Heart right ventricle (tissue), 16 donors: Measurements from ENCODE around the gene CHAMP1. TPM values are rescaled to one million over a fixed set of nuclear protein-coding genes. Genes with fewer than 3 reads are reported as not detected.

Experiments used
- ATAC-seq, 8 donors: fragments of 200-7000 bp; cut with Tn5 transposase; one replicate each; pipeline ENCODE4 v1.9.1; 2020; ENCODE audit warnings: mild to moderate bottlenecking in 8 of 8, moderate library complexity in 8 of 8, moderate number of reproducible peaks in 1 of 8
- DNase-seq, 2 donors: peaks; one replicate each; pipeline ENCODE4 v3.0.0-alpha.2; 2020
- H3K27ac ChIP-seq, 10 donors: fragments of 200-600 bp; sonication (generic) in 2 of 10; one replicate each; pipeline versions ENCODE4 v1.5.0 to v1.8.0; 2020 to 2022; ENCODE audit warnings: mild to moderate bottlenecking in 3 of 10
- H3K27me3 ChIP-seq, 7 donors: fragments of 200-600 bp; one replicate each; pipeline ENCODE4 v1.8.0; 2021 to 2022; ENCODE audit warnings: mild to moderate bottlenecking in 2 of 7
- H3K36me3 ChIP-seq, 9 donors: fragments of 200-600 bp; sonication (generic) in 1 of 9; one replicate each; pipeline versions ENCODE4 v1.5.0 to v1.8.0; 2020 to 2022; ENCODE audit warnings: mild to moderate bottlenecking in 2 of 9
- H3K4me1 ChIP-seq, 9 donors: fragments of 200-600 bp; sonication (generic) in 1 of 9; one replicate each; pipeline versions ENCODE4 v1.5.0 to v1.8.0; 2020 to 2022; ENCODE audit warnings: mild to moderate bottlenecking in 4 of 9
- H3K4me3 ChIP-seq, 10 donors: fragments of 200-600 bp; sonication (generic) in 2 of 10; one replicate each; pipeline versions ENCODE4 v1.5.0 to v1.8.0; 2020 to 2022; ENCODE audit warnings: mild to moderate bottlenecking in 7 of 10, moderate library complexity in 2 of 10
- H3K9me3 ChIP-seq, 11 donors: fragments of 200-600 bp in 10 of 11; sonication (generic) in 2 of 11; one replicate each; pipeline versions ENCODE4 v1.5.0 to v1.8.0; 2013 to 2022; ENCODE audit warnings: mild to moderate bottlenecking in 2 of 11, control low read depth in 1 of 11, moderate library complexity in 1 of 11
- WGBS, 2 donors: extraction: QIAGEN DNeasy Blood & Tissue Kit; methylation state at CpG; one replicate each; pipeline ENCODE4 v1.1.7; 2013; ENCODE audit warnings: inconsistent platforms in 1 of 2; 5-methylcytosine and 5-hydroxymethylcytosine counted together
- intact Hi-C, 10 donors: fragments of 100-400 bp; cut with DNase I; formaldehyde crosslinking; loops; one replicate each; pipeline versions ENCODE4 v1.11.1 to v1.14.2; 2022
- polyA plus RNA-seq, 2 donors: library from polyadenylated mRNA; stranded (reverse); fragments of 200-250 nt; gene quantifications; one replicate each; pipeline ENCODE4 v1.2.3, GENCODE V29; 2013
- total RNA-seq, 10 donors: library from RNA; stranded (reverse); fragmentation: NEBNext Ultra II Directional in 3 of 10; extraction: Animal tissue kit (Norgen Biotek cat#: 25700) in 3 of 10; gene quantifications; one replicate each; pipeline versions ENCODE4 v1.2.1 to v1.2.4, GENCODE V29; 2021 to 2023
- TF ChIP-seq, protein P1 (sequence below), 9 donors: fragments of 200-600 bp; sonication (generic) in 2 of 9; IDR thresholded peaks; one replicate each; pipeline versions ENCODE4 v1.5.0 to v1.8.0; 2021 to 2022; ENCODE audit warnings: antibody characterized with exemption in 9 of 9, mild to moderate bottlenecking in 5 of 9, moderate library complexity in 1 of 9
- donor health status: Arrhythmogenic right ventricular cardiomyopathy.
- donor health status: ischemic (EF 13 %, LVEDD 7.1; RV severe dilation, severe dysfunction).
- donor health status: healthy with polysubstance abuse.
- donor health status: DM: no; HTN: yes; CAD: no.
- donor health status: DM: no; HTN: no; CAD: no.
- donor health status: ischemic (EF 25% LVEDD 6.9; RV normal size, moderate dysfunction).
- donor health status: ischemic (EF 25% LVEDD 5.7; RV mildly dilated, moderate dysfunction).
- donor health status: healthy.
- donor health status: DM: yes; HTN: yes; CAD: no.
- donor health status: Ischemic cardiomyopathy.
- donor health status: ischemic (EF 35%, LVEDD 5.7; RV mildly dilated, moderate dysfunction).
- donor health status: nonischemic (EF 11% LVEDD 7.7; RV severe dilation, severe dysfunction).
- donor health status: DM: yes; HTN: yes; CAD: no.
- donor health status: PGD.
- donor health status: ischemic (EF 29% LVEDD 5.4; RV normal size, mild dysfunction).
- donor health status: nonischemic (EF 23%, LVEDD 6.1; RV moderate dilation, normal function).

The CHAMP1 gene
- total and polyA plus RNA-seq, 12 donors, result 3.0 to 17.4 (median 10.6) TPM

DNA sequence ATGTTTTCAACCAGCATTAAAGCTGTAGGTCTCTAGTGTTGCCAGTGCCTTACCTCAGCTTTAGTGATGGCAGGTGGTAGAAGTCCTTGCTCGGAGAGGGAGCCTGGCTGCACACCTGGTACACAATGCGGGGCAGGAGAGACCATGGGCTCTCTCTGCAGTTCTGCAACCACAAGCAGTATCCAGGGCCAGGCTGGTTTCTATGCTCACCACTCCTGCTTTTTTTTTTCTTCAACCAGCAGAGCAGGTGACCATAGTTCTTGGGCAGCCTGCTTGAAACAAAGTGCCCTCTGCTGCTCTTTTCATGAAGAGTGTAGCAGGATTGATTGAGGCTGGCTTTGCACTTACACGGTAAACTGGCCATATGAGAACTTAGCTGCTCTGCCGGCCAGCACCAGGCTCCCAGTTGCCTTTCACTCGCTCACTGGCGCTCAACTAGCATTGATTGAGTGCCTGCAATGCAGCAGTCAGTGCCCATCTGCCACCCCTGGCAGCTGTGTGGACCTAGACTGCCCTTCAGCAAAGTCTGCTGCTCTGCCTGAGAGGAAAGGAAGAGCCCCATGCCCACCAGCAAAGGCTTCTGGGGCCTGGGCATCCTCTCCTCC, 4.4 kb upstream of the CHAMP1 start:
- no peaks in the 10 kb centered on the region for H3K27me3 ChIP-seq
- ATAC-seq, result no peak
- WGBS, 2 donors, result 88 to 89% methylated on average over 6 of the region's 6 CpGs
- peaks cover 0 to 12% (median 8%) of the 10 kb centered on the region in 9 donors for H3K4me1 ChIP-seq
- intact Hi-C loops, result no loop called here
- H3K27ac ChIP-seq, result no peak overlapping the region
- H3K9me3 ChIP-seq, result no peaks in the 10 kb centered on the region
- TF ChIP-seq, protein P1, sequence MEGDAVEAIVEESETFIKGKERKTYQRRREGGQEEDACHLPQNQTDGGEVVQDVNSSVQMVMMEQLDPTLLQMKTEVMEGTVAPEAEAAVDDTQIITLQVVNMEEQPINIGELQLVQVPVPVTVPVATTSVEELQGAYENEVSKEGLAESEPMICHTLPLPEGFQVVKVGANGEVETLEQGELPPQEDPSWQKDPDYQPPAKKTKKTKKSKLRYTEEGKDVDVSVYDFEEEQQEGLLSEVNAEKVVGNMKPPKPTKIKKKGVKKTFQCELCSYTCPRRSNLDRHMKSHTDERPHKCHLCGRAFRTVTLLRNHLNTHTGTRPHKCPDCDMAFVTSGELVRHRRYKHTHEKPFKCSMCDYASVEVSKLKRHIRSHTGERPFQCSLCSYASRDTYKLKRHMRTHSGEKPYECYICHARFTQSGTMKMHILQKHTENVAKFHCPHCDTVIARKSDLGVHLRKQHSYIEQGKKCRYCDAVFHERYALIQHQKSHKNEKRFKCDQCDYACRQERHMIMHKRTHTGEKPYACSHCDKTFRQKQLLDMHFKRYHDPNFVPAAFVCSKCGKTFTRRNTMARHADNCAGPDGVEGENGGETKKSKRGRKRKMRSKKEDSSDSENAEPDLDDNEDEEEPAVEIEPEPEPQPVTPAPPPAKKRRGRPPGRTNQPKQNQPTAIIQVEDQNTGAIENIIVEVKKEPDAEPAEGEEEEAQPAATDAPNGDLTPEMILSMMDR (IDR thresholded peaks at IDR 0.05), result no peak
- no peak overlapping the region for H3K4me3 ChIP-seq
- peaks cover 0 to 26% (median 16%) of the 10 kb centered on the region in 9 donors for H3K36me3 ChIP-seq
- no peak for DNase-seq

DNA sequence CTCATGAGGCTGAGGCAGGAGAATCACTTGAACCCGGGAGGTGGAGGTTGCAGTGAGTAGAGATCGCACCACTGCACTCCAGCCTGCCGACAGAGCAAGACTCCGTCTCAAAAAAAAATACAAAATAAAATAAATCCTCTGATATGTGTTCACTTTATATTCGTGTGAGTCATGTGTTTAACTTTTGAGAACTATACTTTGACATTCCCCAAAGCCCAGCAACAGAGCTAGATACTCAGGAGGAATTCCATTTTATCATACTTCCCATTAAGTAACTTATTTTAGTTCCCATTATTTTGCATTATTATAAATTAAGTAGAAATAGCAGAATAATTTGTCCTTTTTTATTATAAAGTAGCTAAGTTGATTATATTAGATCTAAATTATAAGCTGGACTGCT, 3.3 kb upstream of the CHAMP1 start:
- 85 to 87% methylated on average over 5 of the region's 5 CpGs for WGBS, 2 donors

DNA sequence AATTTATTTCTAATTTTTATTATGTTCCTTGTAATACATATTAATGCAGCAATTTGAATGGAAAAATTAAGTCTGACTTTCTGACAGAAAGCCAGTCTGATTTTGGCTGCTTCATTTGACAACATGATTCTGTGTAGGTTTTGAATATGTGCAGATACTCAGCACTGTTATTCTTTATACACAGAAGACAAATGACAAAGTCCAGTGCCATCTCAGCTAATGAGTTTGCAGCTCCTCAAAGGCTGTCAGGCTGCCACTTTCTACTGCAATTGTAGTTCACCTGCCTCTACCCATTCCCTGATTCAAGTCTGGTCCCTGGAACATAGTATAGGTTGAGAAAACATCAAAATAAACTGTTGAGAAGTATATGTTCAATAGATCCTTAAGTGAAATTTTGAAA, 2.9 kb upstream of the CHAMP1 start:
- H3K27ac ChIP-seq, result no peak overlapping the region
- DNase-seq (no peak), ATAC-seq (no peak)
- H3K27me3 ChIP-seq, result no peaks in the 10 kb centered on the region
- no peaks in the 10 kb centered on the region for H3K9me3 ChIP-seq
- no peak overlapping the region for H3K4me3 ChIP-seq
- intact Hi-C loops, result no loop called here
- peaks cover 0 to 13% (median 8%) of the 10 kb centered on the region in 9 donors for H3K36me3 ChIP-seq
- peaks cover 0 to 27% (median 18%) of the 10 kb centered on the region in 9 donors for H3K4me1 ChIP-seq
- TF ChIP-seq, protein P1 (IDR thresholded peaks at IDR 0.05), result no peak

More for the DNA sequence above, 3.3 kb upstream of the CHAMP1 start:
- no peak overlapping the region for H3K27ac ChIP-seq
- no peaks in the 10 kb centered on the region for H3K27me3 ChIP-seq
- no peaks in the 10 kb centered on the region for H3K9me3 ChIP-seq
- no peak overlapping the region for H3K4me3 ChIP-seq
- H3K4me1 ChIP-seq, result peaks cover 0 to 23% (median 17%) of the 10 kb centered on the region in 9 donors
- intact Hi-C loops, result no loop called here
- ATAC-seq (no peak), DNase-seq (no peak)
- H3K36me3 ChIP-seq, result peaks cover 0 to 18% (median 12%) of the 10 kb centered on the region in 9 donors
- TF ChIP-seq, protein P1 (IDR thresholded peaks at IDR 0.05), result no peak

DNA sequence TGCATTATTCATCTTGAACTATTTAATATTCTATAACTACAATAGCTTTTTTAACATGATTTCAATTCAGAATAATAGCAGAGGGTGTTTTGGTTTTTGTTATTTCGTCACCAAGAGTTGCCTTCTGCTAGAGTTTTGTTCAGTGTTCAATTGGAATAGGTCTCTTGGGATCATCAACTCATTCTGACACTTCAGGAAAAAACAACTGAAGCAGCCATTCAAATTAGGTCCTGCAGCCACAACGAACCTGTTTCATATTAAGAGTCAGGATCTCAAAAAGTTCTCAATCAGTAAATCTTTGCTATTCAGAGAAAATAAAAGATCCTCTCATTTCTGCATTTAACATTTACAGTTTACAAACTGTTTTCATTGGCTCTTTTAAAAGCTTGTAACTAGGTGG, 2.4 kb upstream of the CHAMP1 start:
- DNase-seq (no peak), ATAC-seq (no peak)
- 40% methylated on average over 2 of the region's 2 CpGs for WGBS, 2 donors
- H3K27me3 ChIP-seq, result no peaks in the 10 kb centered on the region
- TF ChIP-seq, protein P1 (IDR thresholded peaks at IDR 0.05), result no peak
- no peaks in the 10 kb centered on the region for H3K9me3 ChIP-seq
- H3K4me3 ChIP-seq, result no peak overlapping the region
- H3K4me1 ChIP-seq, result peaks cover 0 to 32% (median 18%) of the 10 kb centered on the region in 9 donors
- no peak overlapping the region for H3K27ac ChIP-seq
- intact Hi-C loops, result no loop called here
- peaks cover 0 to 8% (median 2%) of the 10 kb centered on the region in 9 donors for H3K36me3 ChIP-seq
